Naive thymus-derived CD4-positive, alpha-beta T cell (primary cell): ENCODE measurements around the gene NUP188. TPM values are rescaled to one million over a fixed set of nuclear protein-coding genes. Genes with fewer than 3 reads are reported as not detected.

ENCODE experiments used
- ATAC-seq: fragments of 150-1000 bp; cut with Tn5 transposase; 2 replicates; pipeline ENCODE4 v1.10.0; 2021; ENCODE audit warnings: mild to moderate bottlenecking, moderate library complexity
- CTCF ChIA-PET: fragments of 350-600 bp; sonication (Branson Sonifier 250); formaldehyde crosslinking; loops from one replicate; lab custom pipeline; 2021; ENCODE audit warnings: antibody characterized with exemption; lab: Charles Lee
- POLR2A ChIA-PET: fragments of 350-600 bp; sonication (Branson Sonifier 250); formaldehyde crosslinking; loops from one replicate; lab custom pipeline; 2021; ENCODE audit warnings: antibody characterized with exemption, inconsistent platforms; lab: Charles Lee
- DNase-seq, 9 donors: peaks; one replicate each; pipeline versions ENCODE4 v3.0.0 to v3.0.0-alpha.2; 2020 to 2022; ENCODE audit warnings: mixed read lengths in 1 of 9
- H3K27ac ChIP-seq: one replicate; pipeline ENCODE4 v1.7.0; 2013; ENCODE audit warnings: mild to moderate bottlenecking, low read depth, low read length, moderate library complexity
- H3K27me3 ChIP-seq, 2 donors: one replicate each; pipeline ENCODE4 v1.7.0; 2013; ENCODE audit warnings: low read length in 2 of 2, mild to moderate bottlenecking in 2 of 2, moderate library complexity in 2 of 2; ENCODE audit not compliant: control insufficient read depth in 2 of 2, insufficient read depth in 2 of 2
- H3K36me3 ChIP-seq, 3 experiments: 1 replicate in 2 of 3; 2 replicates in 1 of 3; pipeline ENCODE4 v1.7.0; 2013; ENCODE audit warnings: low read length in 3 of 3, mild to moderate bottlenecking in 3 of 3, moderate library complexity in 1 of 3; ENCODE audit not compliant: insufficient read depth in 3 of 3, control insufficient read depth in 2 of 3
- H3K4me1 ChIP-seq, 2 donors: one replicate each; pipeline ENCODE4 v1.7.0; 2013; ENCODE audit warnings: low read length in 2 of 2, mild to moderate bottlenecking in 2 of 2, moderate library complexity in 1 of 2; ENCODE audit not compliant: control insufficient read depth in 2 of 2, insufficient read depth in 2 of 2
- H3K4me3 ChIP-seq: 2 replicates; pipeline ENCODE4 v1.7.0; 2013; ENCODE audit warnings: mild to moderate bottlenecking, low read length
- H3K9me3 ChIP-seq, 3 experiments: 1 replicate in 2 of 3; 2 replicates in 1 of 3; pipeline ENCODE4 v1.7.0; 2013; ENCODE audit warnings: low read length in 3 of 3; ENCODE audit not compliant: control insufficient read depth in 2 of 3
- H3K27ac Mint-ChIP-seq, 9 donors: one replicate each; pipeline ENCODE4 v1.8.0; 2020 to 2022; ENCODE audit warnings: mixed read lengths in 9 of 9, mild to moderate bottlenecking in 8 of 9, moderate library complexity in 5 of 9, inconsistent platforms in 2 of 9
- H3K27me3 Mint-ChIP-seq, 5 donors: one replicate each; pipeline ENCODE4 v1.8.0; 2021 to 2022; ENCODE audit warnings: mixed read lengths in 5 of 5, mild to moderate bottlenecking in 1 of 5
- H3K36me3 Mint-ChIP-seq, 5 donors: one replicate each; pipeline ENCODE4 v1.8.0; 2020 to 2022; ENCODE audit warnings: mixed read lengths in 5 of 5, mild to moderate bottlenecking in 3 of 5, inconsistent platforms in 1 of 5
- H3K4me1 Mint-ChIP-seq, 7 donors: one replicate each; pipeline ENCODE4 v1.8.0; 2020 to 2022; ENCODE audit warnings: mixed read lengths in 7 of 7, mild to moderate bottlenecking in 3 of 7, inconsistent platforms in 1 of 7
- H3K4me3 Mint-ChIP-seq, 10 donors: one replicate each; pipeline ENCODE4 v1.8.0; 2020 to 2022; ENCODE audit warnings: mild to moderate bottlenecking in 10 of 10, mixed read lengths in 10 of 10, moderate library complexity in 6 of 10, inconsistent platforms in 2 of 10
- H3K9me3 Mint-ChIP-seq, 11 donors: one replicate each; pipeline ENCODE4 v1.8.0; 2020 to 2022; ENCODE audit warnings: mixed read lengths in 11 of 11, mild to moderate bottlenecking in 4 of 11, inconsistent platforms in 1 of 11, moderate library complexity in 1 of 11
- intact Hi-C, 2 donors: fragments of 100-400 bp; cut with micrococcal nuclease; formaldehyde crosslinking; loops; one replicate each; pipeline ENCODE4 v1.15.1; 2023
- polyA plus RNA-seq, 2 donors: library from polyadenylated mRNA; unstranded; fragments of 300-500 nt; fragmentation: Illumina TruSeq; gene quantifications; one replicate each; pipeline ENCODE4 v1.2.3, GENCODE V29; 2021
- total RNA-seq, 6 experiments: library from RNA in 5 of 6; stranded (reverse) in 5 of 6; gene quantifications; 1 replicate in 5 of 6; 2 replicates in 1 of 6; pipeline ENCODE4 v1.2.3 and lab custom pipeline; 2021 to 2026

Gene NUP188, protein sequence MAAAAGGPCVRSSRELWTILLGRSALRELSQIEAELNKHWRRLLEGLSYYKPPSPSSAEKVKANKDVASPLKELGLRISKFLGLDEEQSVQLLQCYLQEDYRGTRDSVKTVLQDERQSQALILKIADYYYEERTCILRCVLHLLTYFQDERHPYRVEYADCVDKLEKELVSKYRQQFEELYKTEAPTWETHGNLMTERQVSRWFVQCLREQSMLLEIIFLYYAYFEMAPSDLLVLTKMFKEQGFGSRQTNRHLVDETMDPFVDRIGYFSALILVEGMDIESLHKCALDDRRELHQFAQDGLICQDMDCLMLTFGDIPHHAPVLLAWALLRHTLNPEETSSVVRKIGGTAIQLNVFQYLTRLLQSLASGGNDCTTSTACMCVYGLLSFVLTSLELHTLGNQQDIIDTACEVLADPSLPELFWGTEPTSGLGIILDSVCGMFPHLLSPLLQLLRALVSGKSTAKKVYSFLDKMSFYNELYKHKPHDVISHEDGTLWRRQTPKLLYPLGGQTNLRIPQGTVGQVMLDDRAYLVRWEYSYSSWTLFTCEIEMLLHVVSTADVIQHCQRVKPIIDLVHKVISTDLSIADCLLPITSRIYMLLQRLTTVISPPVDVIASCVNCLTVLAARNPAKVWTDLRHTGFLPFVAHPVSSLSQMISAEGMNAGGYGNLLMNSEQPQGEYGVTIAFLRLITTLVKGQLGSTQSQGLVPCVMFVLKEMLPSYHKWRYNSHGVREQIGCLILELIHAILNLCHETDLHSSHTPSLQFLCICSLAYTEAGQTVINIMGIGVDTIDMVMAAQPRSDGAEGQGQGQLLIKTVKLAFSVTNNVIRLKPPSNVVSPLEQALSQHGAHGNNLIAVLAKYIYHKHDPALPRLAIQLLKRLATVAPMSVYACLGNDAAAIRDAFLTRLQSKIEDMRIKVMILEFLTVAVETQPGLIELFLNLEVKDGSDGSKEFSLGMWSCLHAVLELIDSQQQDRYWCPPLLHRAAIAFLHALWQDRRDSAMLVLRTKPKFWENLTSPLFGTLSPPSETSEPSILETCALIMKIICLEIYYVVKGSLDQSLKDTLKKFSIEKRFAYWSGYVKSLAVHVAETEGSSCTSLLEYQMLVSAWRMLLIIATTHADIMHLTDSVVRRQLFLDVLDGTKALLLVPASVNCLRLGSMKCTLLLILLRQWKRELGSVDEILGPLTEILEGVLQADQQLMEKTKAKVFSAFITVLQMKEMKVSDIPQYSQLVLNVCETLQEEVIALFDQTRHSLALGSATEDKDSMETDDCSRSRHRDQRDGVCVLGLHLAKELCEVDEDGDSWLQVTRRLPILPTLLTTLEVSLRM (N-terminal part only)
- total RNA-seq (10 to 100 TPM; 55.7 to 98.7 (median 63.7) TPM), polyA plus RNA-seq (10 to 100 TPM; 24.8 to 39.5 TPM), total RNA-seq (lab: John Stamatoyannopoulos, UW) (111 reads per million, percentile 86 among the genes with 10 or more reads in this experiment)

DNA sequence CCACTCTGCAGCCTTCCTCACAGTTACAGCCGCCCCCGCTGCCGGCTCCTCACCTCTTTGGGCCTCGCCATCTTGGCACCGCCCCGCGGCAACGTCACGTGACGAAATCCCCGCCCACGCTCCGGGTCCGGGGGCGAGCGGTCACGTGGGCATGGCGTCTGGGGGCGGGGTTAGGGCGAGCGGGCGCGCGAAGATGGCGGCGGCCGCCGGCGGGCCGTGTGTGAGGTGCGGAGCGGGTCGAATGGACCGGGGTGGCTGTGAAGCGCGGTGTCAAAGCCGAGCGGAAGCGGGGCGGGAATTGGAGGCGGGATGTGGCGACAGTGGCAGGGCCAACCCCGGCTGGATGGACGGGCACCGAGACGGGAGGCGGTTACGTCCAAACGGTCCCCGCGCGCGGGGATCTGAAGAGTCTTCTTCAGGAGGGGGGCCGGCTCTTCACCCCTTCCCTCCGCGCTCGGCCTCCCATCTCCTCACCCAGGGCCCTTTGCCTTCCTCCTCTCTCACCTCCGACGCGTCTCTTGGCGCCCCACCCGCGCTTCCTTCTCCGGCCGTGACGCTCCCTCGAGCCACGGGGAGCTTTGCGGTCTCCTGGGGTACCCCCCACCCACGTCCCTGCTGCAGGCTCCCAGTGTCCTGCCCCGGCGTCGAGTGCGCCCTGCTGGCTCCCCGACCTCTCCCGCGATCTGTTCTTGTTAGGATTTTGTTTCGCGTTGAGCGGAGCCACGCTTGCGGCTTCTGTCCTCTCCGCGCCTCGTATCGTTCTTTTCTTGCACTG, at the start of gene NUP188, which contains the start of gene DOLK:
NUP188 (plus strand) TSS at position 173 of the 775 bp plus-strand sequence; CDS start at position 194, 21 bp downstream.
DOLK (minus strand) TSS at position 77 of the 775 bp plus-strand sequence. CDS start 300 bp downstream, outside the sequence.
- H3K36me3 Mint-ChIP-seq, result peaks cover 0 to 11% (median 6%) of the 10 kb centered on the region in 5 donors
- no peaks in the 10 kb centered on the region for H3K27me3 Mint-ChIP-seq
- H3K4me1 Mint-ChIP-seq, result peaks cover 16 to 50% (median 33%) of the 10 kb centered on the region in 7 donors
- Histone ChIP-seq H3K4me3 (peak within 1 kb of the TSS; percentile 87), H3K9me3 (no peaks in the 10 kb centered on the region), H3K4me1 (peaks cover 8 to 14% of the 10 kb centered on the region in 2 donors), H3K27ac (peak within 1 kb of the TSS; percentile 97), H3K27me3 (no peaks in the 10 kb centered on the region), H3K36me3 (peaks cover 0 to 27% (median 0%) of the 10 kb centered on the region in 3 experiments)
- ChIA-PET POLR2A (interaction anchor here (0.5 to 1.1 kb wide), 3 partner anchors 9 to 583 kb away, joined by 4 to 5 read pairs (median 5); no protein-coding TSS in a partner anchor), CTCF (no interaction called here)
- no peaks in the 10 kb centered on the region for H3K9me3 Mint-ChIP-seq
- H3K4me3 Mint-ChIP-seq, result peak within 1 kb of the TSS; percentile 93 to 99 (median 98)
- DNase-seq (peak; percentile 96 to 100 (median 98)), ATAC-seq (peak; percentile 95)
- H3K27ac Mint-ChIP-seq, result peak within 1 kb of the TSS; percentile 89 to 99 (median 97)
- intact Hi-C loops, result loop anchor here (1.0 to 5.0 kb wide), 19 partner anchors 45 to 625 kb away; partner anchors contain the start of genes LRRC8A (in 2 of the 2), ODF2 (in 2 of the 2), COQ4 (in 1 of the 2) and DOLPP1 (in 1 of the 2)

DNA sequence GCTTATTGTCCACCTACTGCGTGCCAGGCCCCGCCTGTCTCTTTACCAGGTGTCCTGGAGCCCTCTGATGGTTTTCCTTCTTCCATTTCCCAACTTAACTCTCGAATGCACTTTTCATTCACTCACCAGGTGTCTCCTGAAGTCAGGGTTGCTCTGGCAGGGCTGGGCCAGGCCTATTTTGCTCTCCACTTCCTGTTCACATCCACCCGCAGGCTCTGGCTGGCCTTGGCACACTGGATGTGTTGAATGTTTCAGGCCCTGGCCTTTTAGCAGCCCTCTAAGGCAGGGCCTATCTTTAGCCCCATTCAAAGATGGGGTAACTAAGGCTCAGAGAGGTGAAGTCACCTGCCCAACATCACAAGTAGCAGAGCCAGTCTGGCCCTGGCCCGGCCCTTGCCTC, 49.1 kb upstream of the NUP188 start:
- CTCF ChIA-PET, result interaction anchor here (0.6 to 1.7 kb wide), 4 partner anchors 17 to 261 kb away, joined by 3 to 6 read pairs (median 4); partner anchors contain the start of genes KYAT1 and LRRC8A

DNA sequence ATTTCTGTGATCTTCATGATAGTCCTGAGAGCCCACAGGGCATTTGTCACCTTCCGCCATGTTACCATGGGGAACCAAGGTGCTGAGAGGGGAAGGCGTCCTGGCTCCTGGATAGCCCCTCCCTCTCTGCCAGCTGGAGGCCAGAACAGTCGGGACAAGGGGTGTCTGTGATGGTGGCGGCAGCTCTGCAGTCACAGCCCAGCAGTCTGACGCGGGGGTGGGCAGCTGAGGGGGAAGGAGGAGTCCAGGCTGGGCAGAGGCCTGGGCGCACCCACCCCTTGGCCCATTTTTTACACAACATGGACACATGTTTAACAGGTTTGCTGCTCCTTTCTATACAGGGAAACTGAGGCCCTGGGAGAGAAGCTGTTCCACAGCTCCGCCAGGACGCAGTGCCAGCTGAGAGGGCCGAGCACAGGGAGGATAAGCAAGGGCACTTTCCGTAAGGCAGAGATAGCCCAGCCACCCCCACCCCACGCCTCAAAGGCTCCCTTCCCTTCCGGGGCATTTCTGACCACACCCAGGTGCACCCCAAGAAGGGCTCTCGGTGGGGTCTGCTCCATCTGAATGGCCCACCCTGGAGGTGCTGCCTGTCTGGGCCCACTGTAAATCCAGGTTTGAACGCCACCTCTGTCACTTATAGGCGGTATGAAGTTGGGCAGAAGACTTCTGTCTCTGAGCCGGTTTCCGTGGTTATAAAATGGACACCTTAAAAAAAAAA, 48.5 kb upstream of the NUP188 start:
- H3K36me3 Mint-ChIP-seq, result peaks cover 9 to 33% (median 18%) of the 10 kb centered on the region in 5 donors
- peak overlapping the region; percentile 85 to 98 (median 96) for H3K27ac Mint-ChIP-seq
- ChIA-PET POLR2A (interaction anchor here (0.7 to 1.6 kb wide), 3 partner anchors 16 to 29 kb away, joined by 3 to 6 read pairs (median 5); no protein-coding TSS in a partner anchor), CTCF (interaction anchor here (0.6 to 1.7 kb wide), 3 partner anchors 27 to 261 kb away, joined by 3 to 6 read pairs (median 4); no protein-coding TSS in a partner anchor)
- H3K4me1 Mint-ChIP-seq, result peaks cover 58 to 94% (median 84%) of the 10 kb centered on the region in 7 donors
- Histone ChIP-seq H3K36me3 (peaks cover 0 to 5% (median 4%) of the 10 kb centered on the region in 3 experiments), H3K4me1 (peaks cover 76 to 90% of the 10 kb centered on the region in 2 donors), H3K27ac (peak overlapping the region; percentile 89), H3K27me3 (no peaks in the 10 kb centered on the region), H3K9me3 (no peaks in the 10 kb centered on the region), H3K4me3 (peak overlapping the region; percentile 26)
- H3K9me3 Mint-ChIP-seq, result no peaks in the 10 kb centered on the region
- H3K4me3 Mint-ChIP-seq, result peak overlapping the region; percentile 69 to 83 (median 78)
- intact Hi-C loops, result no loop called here
- peak; percentile 0 for ATAC-seq
- H3K27me3 Mint-ChIP-seq, result no peaks in the 10 kb centered on the region
- no peak for DNase-seq

More for the DNA sequence above, 49.1 kb upstream of the NUP188 start:
- POLR2A ChIA-PET, result interaction anchor here (0.6 to 1.6 kb wide), 3 partner anchors 16 to 27 kb away, joined by 3 to 6 read pairs (median 5); no protein-coding TSS in a partner anchor
- H3K27me3 ChIP-seq, result no peaks in the 10 kb centered on the region
- H3K4me3 ChIP-seq, result no peak overlapping the region
- no peaks in the 10 kb centered on the region for H3K9me3 ChIP-seq
- peaks cover 70 to 87% of the 10 kb centered on the region in 2 donors for H3K4me1 ChIP-seq
- Mint-ChIP-seq H3K9me3 (no peaks in the 10 kb centered on the region), H3K36me3 (peaks cover 9 to 36% (median 22%) of the 10 kb centered on the region in 5 donors), H3K27me3 (no peaks in the 10 kb centered on the region), H3K4me3 (peak overlapping the region; percentile 56 to 83 (median 74)), H3K27ac (peak overlapping the region; percentile 85 to 98 (median 96)), H3K4me1 (peaks cover 60 to 93% (median 81%) of the 10 kb centered on the region in 7 donors)
- intact Hi-C loops, result no loop called here
- peaks cover 0 to 5% (median 4%) of the 10 kb centered on the region in 3 experiments for H3K36me3 ChIP-seq
- DNase-seq, result peak in 1 of 9 donors; percentile 18
- H3K27ac ChIP-seq, result peak overlapping the region; percentile 89
- ATAC-seq, result no peak

DNA sequence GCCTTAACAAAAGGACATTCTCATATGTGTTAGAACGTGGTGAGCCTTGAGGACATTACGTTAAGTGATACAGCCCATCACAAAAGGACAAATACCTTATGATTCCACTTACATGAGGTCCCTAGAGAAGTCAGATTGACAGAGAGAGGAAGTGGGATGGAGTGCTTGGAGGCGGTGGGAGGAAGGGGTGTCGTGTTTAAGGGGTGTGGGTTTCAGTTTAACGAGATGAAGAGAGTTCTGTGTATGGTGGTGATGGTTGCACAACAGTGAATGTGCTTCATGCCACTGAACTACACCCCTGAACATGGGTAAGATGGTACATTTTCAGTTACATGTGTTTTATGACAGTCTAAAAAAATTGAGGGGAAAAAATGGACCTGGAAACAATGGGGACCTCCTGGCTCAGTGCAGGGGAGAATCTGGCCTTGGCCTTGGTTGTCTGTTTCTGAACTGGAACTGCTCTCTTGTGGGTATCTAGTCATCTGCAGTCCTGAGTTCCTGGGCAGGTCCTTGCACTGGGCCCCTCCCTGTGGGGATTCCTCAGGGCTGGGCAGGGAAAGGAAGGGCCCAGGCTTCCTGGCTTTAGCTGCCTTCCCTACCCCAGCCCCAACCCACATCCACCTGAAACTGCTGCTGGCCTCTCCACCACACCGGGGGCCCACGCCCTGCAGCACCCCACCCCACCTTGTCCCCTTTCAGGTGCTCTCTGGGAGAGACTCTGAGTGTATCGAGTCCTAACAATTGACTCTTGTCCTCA, 47.8 kb upstream of the NUP188 start:
- Mint-ChIP-seq H3K4me1 (peaks cover 56 to 91% (median 80%) of the 10 kb centered on the region in 7 donors), H3K4me3 (peak overlapping the region; percentile 62 to 83 (median 78)), H3K9me3 (no peaks in the 10 kb centered on the region), H3K27ac (peak overlapping the region; percentile 85 to 98 (median 96)), H3K36me3 (peaks cover 7 to 32% (median 17%) of the 10 kb centered on the region in 5 donors), H3K27me3 (no peaks in the 10 kb centered on the region)
- Histone ChIP-seq H3K4me3 (peak overlapping the region; percentile 26), H3K4me1 (peaks cover 78 to 89% of the 10 kb centered on the region in 2 donors), H3K27me3 (no peaks in the 10 kb centered on the region), H3K27ac (peak overlapping the region; percentile 89), H3K36me3 (peaks cover 0 to 5% (median 4%) of the 10 kb centered on the region in 3 experiments), H3K9me3 (no peaks in the 10 kb centered on the region)
- intact Hi-C loops, result loop anchor here (5.0 kb wide), 3 partner anchors 138 to 347 kb away; partner anchors contain the start of genes MIGA2 (in 1 of the 2), SET (in 1 of the 2) and SPTAN1 (in 1 of the 2)
- POLR2A ChIA-PET, result interaction anchor here (0.6 to 3.7 kb wide), 6 partner anchors 9 to 29 kb away, joined by 3 to 48 read pairs (median 4); partner anchors contain the start of genes KYAT1 and LRRC8A
- DNase-seq (peak in 7 of 9 donors; percentile 31 to 49 (median 37)), ATAC-seq (peak; percentile 17)
- CTCF ChIA-PET, result interaction anchor here (1.7 kb wide), 1 partner anchor 29 kb away, joined by 6 read pairs; no protein-coding TSS in a partner anchor
